Activated naive CD8-positive, alpha-beta T cell treated with anti-CD3 and anti-CD28 coated beads, Interleukin-2, amount 50 U/mL, for 16 hours (primary cell): Measurements from ENCODE around the gene SAT2.
"Not testable (repeated sequence)": the region's sequence is repeated elsewhere in the genome, so short reads cannot be mapped to it uniquely, and the experiment has no call there.

Source experiments
- DNase-seq: peaks from one replicate; pipeline ENCODE4 v3.0.0-alpha.2; 2020; ENCODE audit warnings: low read depth, low spot score

SAT2 gene

GRCh38 chr17:7627250-7628121 lies at the start of gene SAT2:
TSS of gene SAT2 (minus strand) at chr17:7627821. CDS start at chr17:7627635, 186 bp downstream.
- peak; percentile 72 for DNase-seq

GRCh38 chr17:7676533-7676932 lies 48.9 kb upstream of the SAT2 start:
- DNase-seq = no peak

- no peak for DNase-seq
Measured at GRCh38 chr17:7674934-7675333, 47.3 kb upstream of the SAT2 start.

GRCh38 chr17:7673239-7673638 lies 45.6 kb upstream of the SAT2 start:
- no peak for DNase-seq

- DNase-seq = no peak
Measured at GRCh38 chr17:7668482-7668881, 40.9 kb upstream of the SAT2 start.

- no peak for DNase-seq
Measured at GRCh38 chr17:7667656-7668406, 40.2 kb upstream of the SAT2 start.

- no peak for DNase-seq
Measured at GRCh38 chr17:7656958-7657609, 29.5 kb upstream of the SAT2 start.

GRCh38 chr17:7655541-7655840 lies 27.9 kb upstream of the SAT2 start:
- DNase-seq = no peak

GRCh38 chr17:7654832-7655540 lies 27.4 kb upstream of the SAT2 start:
- DNase-seq = no peak

- no peak for DNase-seq
Measured at GRCh38 chr17:7652388-7653356, 25.1 kb upstream of the SAT2 start.

GRCh38 chr17:7651665-7652387 lies 24.2 kb upstream of the SAT2 start:
- DNase-seq = no peak

GRCh38 chr17:7651097-7651664 lies 23.6 kb upstream of the SAT2 start:
- DNase-seq = no peak

- peak; percentile 54 for DNase-seq
Measured at GRCh38 chr17:7650509-7651096, 23.0 kb upstream of the SAT2 start, which contains the start of gene ATP1B2. TSS of gene ATP1B2 (plus strand) at chr17:7650926. CDS start at chr17:7651519, 593 bp downstream.

- no peak for DNase-seq
Measured at GRCh38 chr17:7647018-7647417, 19.4 kb upstream of the SAT2 start.

- DNase-seq = no peak
Measured at GRCh38 chr17:7646457-7646856, 18.8 kb upstream of the SAT2 start.

- no peak for DNase-seq
Measured at GRCh38 chr17:7644775-7645174, 17.2 kb upstream of the SAT2 start.

- not testable (repeated sequence) for DNase-seq
Measured at GRCh38 chr17:7641635-7642034, 14.0 kb upstream of the SAT2 start.

- DNase-seq = no peak
Measured at GRCh38 chr17:7640783-7641182, 13.2 kb upstream of the SAT2 start.

GRCh38 chr17:7636163-7636562 lies 8.5 kb upstream of the SAT2 start:
- DNase-seq = no peak
